Caki2 (cell line): ENCODE results near the gene NUP214. TPM values are rescaled to one million over a fixed set of nuclear protein-coding genes. Genes with fewer than 3 reads are reported as not detected.

Experiments used
- DNase-seq: peaks from one replicate; pipeline ENCODE4 v3.0.0-alpha.2; 2015; ENCODE audit warnings: low read depth
- in situ Hi-C: cut with HindIII; loops from 2 replicates; pipeline ENCODE4 v1.10.0; 2016; ENCODE audit warnings: low sequenced_read_pairs, low pct_unique_long_range_greater_than_20kb, mixed read lengths
- total RNA-seq: library from RNA; depleted of rRNA; stranded (reverse); fragments of >200 nt; shearing (Covaris generic); gene quantifications from 2 replicates; pipeline ENCODE4 v1.2.3, GENCODE V29; 2014; ENCODE audit warnings: low replicate concordance; rRNA removed

The NUP214 gene
- total RNA-seq: 5.2 and 7.8 TPM in 2 replicates

- in situ Hi-C loops: no loop called here
Measured at GRCh38 chr9:131125288-131126058, at the start of gene NUP214. Gene NUP214 (plus strand): TSS chr9:131125586. CDS start chr9:131125705, 119 bp downstream.

GRCh38 chr9:131076347-131077195, 48.8 kb upstream of the NUP214 start:
- in situ Hi-C loops: no loop called here
- no peak for DNase-seq

More at GRCh38 chr9:131125288-131126058, at the start of gene NUP214:
- peak; percentile 94 for DNase-seq

DNA sequence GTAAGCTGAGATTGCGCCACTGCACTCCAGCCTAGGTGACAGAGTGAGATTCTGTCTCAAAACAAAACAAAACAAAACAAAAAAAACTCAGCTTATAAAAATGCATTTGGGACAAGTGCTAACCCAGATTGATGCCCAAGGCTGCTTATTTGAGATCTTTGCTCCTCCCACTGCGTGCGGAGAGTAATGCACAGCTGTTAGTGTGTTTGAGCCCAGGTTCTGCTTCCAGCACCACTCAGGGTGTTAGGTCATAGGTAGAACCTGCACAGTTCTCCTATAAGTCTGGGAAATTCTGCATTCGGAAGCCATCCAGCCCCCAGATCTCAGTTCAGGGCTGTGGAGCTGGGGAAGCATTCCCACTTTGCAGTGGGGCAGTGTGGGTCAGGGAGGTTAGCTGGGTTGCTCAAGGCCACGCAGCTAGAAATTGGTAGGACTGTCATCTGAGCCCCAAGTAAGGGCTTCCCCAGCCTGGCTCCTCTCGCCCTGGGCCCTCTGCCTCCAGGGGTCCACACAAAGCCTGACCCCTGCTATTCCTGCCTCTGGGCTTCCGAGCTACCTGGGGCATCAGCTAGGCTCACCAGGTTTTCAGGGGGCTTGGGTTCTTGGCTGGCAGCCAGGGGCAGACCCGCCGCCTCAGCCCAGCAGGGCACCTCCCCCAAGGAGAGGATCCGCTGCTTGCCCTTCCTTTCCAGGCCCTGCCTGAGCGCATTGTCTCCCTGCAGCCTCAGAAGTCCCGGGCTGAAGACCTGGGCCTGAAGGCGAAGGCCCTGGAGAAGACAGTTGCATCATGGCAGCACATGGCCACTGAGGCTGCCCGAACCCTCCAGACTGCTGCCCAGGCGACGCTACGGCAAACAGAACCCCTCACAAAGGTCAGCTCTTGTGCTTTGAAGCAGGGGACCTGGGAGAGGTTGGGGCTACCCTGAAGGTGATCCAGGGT, 46.7 kb upstream of the NUP214 start:
- DNase-seq: no peak
- in situ Hi-C loops: no loop called here

GRCh38 chr9:131080589-131080988, 44.8 kb upstream of the NUP214 start:
- in situ Hi-C loops: no loop called here
- DNase-seq: no peak

DNA sequence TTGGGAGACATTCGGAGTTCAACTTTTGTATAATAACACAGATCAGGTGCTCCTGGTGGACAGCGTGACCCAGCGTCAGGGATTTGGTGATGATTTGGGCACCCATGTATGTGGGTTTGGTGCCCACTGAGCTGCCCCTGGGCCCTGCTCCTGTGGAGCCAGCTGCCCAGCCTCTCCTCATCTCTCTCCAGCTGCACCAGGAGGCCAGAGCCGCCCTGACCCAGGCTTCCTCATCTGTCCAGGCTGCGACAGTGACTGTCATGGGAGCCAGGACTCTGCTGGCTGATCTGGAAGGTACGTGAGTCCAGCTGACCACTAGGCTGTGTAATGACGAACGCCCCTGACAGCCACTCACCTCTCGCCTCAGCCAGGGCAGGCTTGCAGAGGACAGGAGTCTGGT, 43.5 kb upstream of the NUP214 start:
- in situ Hi-C loops: no loop called here
- no peak for DNase-seq

GRCh38 chr9:131082774-131083512, 42.4 kb upstream of the NUP214 start:
- no peak for DNase-seq
- in situ Hi-C loops: no loop called here

GRCh38 chr9:131084661-131085369, 40.6 kb upstream of the NUP214 start:
- in situ Hi-C loops: no loop called here

GRCh38 chr9:131085370-131086122, 39.8 kb upstream of the NUP214 start:
- in situ Hi-C loops: no loop called here
- no peak for DNase-seq

More at GRCh38 chr9:131084661-131085369, 40.6 kb upstream of the NUP214 start:
- no peak for DNase-seq

GRCh38 chr9:131087354-131087893, 38.0 kb upstream of the NUP214 start:
- in situ Hi-C loops: no loop called here
- DNase-seq: no peak

DNA sequence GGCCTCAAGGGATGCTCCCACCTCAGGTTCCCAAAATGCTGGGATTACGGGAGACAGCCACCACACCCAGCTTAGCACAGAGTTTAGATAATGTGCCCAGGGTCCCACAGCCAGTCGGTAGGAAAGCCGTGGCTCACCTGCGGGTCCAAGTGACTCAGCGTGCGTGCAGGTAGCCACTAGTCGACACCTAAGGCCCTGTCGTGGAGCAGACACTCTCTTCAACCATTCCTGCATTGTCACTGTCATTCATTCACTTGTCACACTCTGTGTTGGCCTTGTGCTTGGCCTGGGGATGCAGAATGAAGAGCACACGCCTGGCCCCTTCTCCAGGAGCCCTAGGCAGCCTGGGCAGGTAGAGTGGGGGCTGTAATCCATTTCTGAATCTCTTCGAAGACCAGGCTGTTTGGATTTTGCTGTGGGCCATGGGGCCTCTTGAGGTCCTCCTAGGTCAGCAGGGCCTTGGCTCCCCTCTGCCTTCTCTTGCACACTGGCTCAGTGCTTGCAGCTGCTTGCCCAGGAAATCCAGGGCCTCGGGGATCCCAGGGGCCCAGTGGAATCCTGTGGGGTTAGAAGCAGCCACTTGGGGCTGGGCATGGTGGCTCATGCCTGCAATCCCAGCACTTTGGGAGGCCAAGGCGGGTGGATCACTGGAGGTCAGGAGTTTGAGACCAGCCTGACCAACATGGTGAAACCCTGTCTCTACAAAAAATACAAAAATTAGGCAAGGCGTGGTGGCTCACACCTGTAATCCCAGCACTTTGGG, 35.2 kb upstream of the NUP214 start:
- in situ Hi-C loops: no loop called here
- no peak for DNase-seq

- no peak for DNase-seq
- in situ Hi-C loops: no loop called here
Measured at GRCh38 chr9:131091352-131091992, 33.9 kb upstream of the NUP214 start.

- DNase-seq: no peak
- in situ Hi-C loops: no loop called here
Measured at GRCh38 chr9:131092030-131092429, 33.4 kb upstream of the NUP214 start.

GRCh38 chr9:131092548-131093440, 32.6 kb upstream of the NUP214 start:
- no peak for DNase-seq
- in situ Hi-C loops: no loop called here

DNA sequence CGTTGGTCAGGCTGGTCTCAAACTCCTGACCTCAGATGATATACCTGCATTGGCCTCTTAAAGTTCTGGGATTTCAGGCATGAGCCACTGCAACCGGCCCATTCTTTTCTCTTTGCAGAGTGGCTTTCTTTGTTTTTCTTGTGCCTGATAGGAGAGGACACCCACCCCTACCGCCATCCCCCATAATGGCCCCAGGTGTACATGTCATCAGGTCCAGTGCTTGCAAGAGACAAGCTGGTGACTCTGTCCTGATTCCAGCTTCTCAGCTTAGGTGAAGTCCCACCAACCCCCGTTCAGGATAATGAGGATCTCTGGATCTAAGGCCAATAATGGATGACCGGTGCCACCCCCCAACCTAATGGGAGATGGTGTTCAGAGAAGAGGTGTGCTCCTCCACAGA, 31.4 kb upstream of the NUP214 start:
- no peak for DNase-seq
- in situ Hi-C loops: no loop called here
